ENCODE data around the gene LIN7B.

LIN7B gene

DNA sequence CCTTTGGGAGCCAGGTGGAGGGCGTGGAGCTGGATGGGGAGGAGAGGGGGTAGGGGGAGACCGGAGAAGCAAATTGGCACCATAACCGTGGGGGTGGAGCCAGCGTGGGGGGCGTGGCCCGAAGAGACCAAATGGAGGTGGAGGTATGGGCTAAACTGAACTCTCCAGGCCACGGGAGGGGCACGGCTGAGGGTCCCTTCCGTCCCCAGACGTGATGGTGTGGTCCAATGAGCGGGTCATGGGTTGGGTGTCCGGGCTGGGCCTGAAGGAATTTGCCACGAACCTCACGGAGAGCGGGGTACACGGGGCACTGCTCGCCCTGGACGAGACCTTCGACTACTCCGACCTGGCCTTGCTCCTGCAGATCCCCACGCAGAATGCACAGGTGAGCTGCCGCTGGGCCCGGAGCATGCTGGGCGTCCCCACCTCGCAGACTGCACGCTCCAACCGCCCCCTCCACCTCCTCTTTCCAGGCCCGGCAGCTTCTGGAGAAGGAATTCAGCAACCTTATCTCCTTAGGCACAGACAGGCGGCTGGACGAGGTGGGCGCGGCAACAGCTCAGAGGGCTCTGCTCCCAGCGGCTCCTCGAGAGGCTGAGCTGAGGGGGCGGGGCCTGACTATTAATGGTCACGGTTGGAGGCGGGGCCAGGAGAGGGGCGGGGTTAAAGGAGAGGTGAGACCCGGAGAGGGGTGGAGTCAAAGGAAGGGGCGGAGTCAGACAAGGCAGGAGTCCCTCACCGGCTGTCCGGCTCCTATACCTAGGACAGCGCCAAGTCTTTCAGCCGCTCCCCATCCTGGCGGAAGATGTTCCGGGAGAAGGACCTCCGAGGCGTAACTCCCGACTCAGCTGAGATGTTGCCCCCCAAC, 34.8 kb downstream of the LIN7B start:
- no peak for DNase-seq

DNA sequence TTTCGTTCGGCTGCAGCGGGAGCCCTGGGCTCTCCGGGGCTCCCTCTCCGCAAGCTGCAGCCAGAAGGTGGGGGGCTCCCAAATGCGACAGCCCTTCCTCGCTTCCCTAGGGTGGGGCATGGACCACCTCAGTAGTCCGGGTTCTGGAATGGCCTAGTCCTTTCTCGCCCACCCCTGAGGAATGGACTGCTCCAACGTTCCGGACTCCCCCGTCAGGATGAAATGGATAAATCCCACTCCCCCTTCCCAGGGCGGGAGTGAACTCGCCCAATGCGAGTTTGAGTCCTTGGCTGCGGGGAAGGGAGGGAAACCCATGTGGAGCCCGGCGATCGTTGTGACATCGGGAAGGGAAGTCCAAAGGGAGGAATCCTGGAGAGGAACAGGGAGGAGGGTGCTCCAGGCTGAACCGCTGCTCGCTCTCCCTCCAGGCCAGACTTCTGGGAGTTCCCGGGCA, 35.5 kb downstream of the LIN7B start:
- no peak for DNase-seq

DNA sequence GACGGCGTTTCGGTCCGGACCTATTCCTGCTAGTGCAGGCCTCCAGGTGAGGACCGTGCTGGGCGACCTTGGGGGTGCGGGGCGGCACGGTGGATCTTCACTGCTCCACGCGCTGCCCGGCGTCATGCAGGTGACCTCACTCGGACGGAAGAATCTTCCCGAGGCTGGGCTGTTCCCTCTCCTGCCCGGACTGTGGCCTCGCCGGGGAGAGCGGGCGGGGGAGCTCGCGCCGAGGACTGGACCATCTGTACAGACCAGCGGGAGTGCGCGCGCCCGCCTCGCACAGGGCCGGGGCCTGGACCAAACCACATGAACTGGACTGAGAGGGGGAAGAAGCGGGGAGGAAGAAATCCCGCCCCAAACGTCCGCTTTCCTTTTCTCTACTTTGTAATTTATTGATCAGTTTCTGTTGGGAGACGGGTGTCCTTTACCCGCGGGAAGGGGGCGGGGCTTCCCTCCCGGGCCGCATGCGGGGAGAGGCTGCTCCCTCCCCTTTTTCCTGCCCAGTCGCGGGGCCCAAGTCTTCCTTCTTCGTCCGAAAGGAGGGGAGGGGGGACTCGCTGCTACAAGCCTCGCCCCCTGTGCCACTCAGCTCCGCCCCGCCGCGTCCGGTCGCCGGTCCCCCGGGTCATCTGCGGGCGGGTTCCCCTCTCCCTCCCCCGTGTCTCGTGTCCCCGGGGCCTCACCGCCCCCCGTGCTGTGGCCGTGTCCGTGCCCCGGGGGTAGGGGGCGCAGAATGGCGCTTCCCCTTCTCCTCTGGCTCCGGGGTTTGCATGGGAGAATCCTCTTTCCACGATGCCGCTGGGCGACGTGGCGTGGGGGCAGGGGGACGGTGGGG, 36.2 kb downstream of the LIN7B start:
- DNase-seq, result no peak

DNA sequence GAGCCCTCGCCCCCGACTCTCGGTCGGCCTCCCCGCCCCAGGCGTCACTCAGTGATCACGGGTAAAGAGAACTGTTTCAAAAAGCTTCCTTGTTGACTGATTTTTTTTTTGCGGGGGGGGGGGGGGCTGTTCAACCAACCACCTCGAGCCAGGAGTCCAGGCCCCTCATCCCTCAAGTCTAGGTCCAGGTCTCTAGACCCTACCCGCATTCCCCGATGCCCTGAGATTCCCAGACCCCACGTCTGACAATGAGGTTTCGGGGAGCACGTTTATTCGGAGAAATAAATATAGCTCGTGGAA, 36.7 kb downstream of the LIN7B start:
- DNase-seq, result no peak

DNA sequence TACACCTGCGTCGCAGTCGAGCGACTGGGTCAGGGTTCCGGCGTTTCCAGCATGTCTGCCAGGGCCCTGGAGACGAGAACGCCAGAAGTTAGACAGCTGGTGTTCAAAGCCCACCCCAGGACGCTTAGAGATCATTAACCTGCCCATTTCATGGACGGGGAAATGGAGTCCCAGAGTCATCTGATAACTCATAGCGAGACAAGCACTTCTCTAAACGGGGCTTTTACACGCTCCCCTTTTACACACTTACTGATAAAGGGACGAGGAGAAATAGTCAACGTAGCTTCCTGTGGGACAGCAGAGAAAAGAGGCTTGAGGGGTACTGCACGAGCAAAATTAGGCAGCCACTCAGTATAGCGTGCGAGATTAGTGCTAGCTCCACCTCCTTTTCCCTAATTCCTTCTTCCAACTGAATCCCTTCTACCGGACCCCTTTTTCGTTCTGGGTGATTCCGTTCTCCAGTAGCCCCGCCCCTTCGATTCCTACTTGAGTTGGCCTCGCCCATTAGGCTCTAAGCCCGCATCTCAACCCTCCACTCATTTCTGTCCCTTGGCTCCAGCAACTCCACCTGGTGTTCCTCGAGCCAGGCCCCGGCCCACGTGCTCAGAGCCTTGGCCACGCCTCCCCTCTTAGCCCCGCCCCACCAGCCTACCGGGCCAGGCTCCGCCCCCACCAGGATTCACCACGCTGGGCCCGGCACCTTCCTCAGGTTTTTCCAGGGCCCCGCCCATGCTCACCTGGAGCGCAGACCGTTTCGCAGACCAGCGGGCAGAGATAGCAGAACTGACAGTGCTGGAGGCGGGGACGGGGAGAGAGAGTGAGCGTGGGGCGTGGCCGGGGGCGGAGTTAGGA, 37.3 kb downstream of the LIN7B start:
- no peak for DNase-seq

DNA sequence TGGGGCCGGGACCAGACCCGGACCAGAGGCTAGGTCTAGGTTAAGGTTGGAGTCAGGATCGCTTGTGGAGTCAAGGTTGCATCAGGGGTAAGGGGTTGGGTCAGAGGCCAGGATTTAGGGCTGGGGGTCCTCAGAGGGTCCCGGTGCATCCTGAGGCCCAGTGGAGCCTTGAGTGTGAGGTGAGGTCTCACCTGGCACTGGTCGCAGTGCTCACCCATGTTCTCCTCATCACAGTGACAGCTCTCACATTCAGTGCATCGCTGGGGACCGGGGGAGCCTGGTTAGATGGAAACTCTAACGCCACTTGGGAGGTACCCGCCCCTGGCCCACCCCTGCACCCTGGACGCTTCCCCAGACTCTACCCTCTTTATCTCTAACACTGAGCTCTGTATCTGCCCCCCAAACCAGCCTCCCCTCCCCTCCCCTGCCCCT, 38.0 kb downstream of the LIN7B start:
- DNase-seq, result no peak

DNA sequence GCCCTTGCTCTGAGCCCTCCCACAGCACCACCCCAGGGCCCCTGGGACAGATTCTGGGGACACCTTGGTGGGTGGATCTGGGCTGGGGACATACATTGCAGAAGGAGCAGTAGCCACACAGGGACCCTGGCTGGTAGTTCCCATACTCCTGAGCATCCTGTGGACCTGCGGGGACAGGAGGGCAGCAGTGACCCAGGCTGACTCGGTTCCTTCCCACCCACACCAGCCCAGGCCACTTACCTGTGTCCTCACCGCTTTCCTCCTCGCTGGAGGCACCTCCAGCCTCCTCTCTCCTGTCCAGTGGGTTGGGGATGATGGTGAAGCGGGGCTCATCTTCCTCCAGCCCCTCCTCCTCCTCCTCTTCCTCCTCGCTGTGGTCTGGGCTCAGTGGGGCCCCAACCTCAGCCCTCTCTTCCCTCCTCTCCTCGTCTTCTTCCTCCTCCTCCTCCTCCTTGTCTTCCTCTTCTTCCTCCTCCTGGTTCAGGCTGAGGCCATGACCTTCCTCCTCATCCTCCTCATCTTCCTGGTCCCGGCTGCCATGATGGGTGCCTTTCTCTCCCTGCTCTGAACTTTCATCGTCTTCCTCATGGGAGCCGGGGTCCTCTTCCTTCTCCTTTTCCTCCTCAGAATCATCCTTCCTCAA, 39.1 kb downstream of the LIN7B start:
- DNase-seq, result no peak

DNA sequence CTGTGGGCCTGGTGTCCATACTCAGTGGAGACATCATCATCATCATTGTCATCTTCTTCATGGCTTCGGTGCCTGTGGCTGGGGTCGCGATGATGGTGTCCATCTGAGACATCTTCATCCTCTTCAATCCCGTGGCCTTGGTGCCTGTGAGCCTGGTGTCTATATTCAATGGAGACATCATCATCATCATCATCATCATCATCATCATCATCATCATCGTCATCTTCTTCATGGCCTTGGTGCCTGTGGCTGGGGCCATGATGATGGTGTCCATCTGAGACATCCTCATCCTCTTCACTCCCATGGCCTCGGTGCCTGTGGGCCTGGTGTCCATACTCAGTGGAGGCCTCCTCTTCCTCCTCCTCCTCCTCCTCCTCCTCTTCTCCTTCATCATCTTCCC, 40.1 kb downstream of the LIN7B start:
- DNase-seq, result no peak

DNA sequence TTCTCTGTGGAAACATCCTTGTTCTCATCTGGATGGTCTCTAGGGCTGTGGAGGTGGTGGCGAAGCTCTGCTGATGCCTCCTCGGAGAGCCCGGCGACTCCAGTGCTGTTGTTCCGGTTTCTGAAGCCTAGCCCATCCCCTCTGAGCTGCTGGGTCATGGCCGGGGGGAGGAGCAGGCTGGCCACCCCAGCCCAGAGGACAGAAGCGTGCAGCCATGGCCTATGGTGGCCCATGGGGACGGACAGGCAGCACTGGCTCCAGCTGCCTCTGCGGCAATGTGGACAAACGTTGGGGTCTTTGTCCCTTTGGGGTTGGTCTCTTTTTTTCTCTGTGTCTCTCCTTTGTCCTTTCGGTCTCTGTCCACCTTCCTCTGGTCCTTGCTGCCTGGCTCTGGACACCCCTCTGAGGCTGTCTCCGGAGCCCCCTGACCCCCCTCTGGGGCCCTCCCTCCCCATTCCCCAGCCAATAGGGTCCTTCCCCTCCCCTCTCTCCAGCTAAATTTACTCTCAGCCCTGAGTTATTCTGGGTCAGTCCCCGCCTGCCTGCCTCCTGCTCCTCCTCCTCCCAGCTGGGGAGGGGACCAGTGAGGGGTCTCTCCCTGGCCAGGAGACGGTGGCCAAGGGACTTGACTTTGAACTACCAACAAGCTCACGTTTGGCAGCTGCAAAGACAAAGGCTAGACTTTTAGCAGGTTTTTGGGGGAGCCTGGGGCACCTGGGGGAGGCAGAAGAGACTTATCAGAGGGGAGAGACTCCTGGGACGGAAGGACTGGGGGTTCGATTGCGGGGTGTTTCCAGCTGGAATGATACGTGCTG, 41.0 kb downstream of the LIN7B start, which contains the start of gene HRC:
Gene HRC, minus strand, starts transcription at position 392 of the 815 bp plus-strand sequence. Its CDS starts 159 bp downstream, at position 233.
- DNase-seq, result no peak

DNA sequence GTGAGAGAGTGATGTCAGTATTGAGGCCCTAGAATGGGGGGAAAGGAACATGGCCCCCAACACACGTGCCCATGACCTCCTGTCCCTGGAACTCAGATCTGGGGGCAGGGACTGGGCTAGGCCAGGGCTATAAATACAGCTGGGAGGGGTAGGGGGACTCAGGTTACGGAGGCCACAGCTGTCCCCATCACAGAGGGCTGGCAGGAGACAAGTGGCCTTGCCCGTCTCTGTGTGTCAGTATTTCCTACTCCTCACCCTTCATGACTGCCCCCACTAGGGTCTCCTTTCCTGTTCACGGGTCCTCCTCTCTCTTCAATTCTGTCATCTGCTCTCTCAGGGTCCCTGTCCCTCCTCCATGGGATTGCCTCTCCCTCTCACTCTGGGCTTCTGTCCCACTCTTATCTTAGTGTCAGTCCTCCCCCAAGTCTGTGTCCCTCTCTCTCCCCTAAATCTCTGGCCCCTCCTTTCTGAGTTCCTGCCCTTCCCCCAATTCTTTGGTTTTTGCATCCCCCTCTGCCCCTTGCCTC, 41.7 kb downstream of the LIN7B start:
- no peak for DNase-seq

DNA sequence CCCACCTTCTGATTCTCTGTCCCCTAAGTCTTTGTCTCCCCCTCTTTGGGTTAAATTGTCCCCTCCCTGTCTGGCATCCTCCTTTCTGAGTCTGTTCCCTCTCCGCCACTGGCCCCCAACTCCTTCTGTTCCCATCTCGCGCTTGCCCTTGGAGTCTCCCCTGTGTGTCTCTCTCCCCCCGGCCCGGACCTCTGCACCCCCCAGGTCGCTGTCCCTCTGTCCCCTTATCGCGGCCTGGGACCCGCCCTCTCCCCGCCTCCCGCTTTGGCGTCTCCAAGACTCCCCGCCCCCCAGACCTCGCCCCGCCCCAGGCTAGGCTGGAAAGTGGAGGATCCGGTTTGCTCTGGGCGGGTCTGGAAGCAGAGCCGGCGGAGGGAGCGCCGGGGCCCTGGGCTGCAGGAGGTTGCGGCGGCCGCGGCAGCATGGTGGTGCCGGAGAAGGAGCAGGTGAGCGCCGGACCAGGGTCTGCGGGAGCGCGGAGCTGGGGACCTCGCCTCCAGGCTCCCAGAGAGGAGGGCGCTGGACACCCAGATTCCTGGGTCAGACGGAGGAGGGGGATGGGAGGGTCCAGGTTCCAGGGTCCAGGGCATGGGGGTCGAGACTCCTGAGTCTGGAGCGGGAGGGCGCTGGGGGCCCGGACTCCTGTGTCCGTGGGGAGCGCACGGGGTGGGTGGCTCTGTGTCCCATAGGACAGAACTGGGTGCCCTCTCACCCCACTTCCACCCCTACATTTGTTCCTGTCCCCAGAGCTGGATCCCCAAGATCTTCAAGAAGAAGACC, 43.5 kb downstream of the LIN7B start, which contains the start of gene TRPM4:
Gene TRPM4, plus strand, starts transcription at position 348 of the 780 bp plus-strand sequence. Its CDS starts 75 bp downstream, at position 423.
- no peak for DNase-seq

DNA sequence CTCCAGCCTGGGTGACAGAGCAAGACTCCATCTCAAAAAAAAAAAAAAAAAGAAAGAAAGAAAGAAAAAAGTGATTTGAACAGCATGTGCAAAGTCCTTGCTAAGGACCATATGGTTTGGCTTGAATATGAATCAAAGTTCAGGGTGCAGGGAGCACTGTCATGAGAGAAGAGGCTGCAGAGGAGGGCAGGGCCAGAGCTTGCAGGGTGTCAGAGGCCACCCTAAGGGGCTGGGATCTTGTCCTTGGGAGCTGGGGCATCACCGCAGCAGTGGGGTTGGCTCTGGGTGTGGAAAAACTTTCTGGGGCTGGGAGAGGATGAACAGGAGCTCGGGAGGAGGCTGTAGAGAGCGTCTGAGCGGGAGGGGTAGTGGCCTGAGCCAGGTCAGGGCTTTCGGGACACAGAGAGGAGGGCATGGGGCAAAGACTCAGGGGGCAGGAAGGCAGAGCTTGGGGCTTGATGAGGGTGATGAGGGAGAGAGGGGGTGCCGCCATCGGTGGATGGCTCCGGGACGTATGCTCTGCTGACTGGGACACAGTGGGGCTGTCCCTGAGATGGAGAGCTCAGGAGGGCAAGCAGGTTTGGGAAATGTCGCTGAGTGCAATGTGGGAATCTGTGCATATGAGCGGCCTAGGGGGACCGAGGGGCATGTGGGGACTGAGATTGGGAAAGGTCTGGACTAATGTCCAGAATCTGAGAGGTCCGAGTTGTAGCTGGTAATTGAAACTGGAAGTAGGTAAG, 46.5 kb downstream of the LIN7B start:
- no peak for DNase-seq

DNA sequence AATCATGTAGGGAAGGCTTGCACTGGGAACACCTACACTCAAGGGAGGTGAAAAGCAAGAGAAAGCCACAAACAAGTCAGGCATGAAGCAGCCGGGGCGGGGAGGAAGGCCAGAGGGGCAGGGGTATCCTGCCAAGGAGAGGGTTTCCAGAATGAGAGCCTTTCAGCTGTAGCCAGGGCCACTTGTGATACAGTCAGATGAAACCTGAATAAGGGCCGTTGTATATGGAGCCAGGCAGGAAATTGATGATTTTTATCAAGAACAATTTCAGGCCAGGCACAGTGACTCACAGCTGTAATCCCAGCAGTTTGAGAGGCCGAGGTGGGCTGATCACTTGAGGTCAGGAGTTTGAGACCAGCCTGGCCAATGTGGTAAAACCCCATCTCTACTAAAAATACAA, 47.8 kb downstream of the LIN7B start:
- DNase-seq, result no peak

DNA sequence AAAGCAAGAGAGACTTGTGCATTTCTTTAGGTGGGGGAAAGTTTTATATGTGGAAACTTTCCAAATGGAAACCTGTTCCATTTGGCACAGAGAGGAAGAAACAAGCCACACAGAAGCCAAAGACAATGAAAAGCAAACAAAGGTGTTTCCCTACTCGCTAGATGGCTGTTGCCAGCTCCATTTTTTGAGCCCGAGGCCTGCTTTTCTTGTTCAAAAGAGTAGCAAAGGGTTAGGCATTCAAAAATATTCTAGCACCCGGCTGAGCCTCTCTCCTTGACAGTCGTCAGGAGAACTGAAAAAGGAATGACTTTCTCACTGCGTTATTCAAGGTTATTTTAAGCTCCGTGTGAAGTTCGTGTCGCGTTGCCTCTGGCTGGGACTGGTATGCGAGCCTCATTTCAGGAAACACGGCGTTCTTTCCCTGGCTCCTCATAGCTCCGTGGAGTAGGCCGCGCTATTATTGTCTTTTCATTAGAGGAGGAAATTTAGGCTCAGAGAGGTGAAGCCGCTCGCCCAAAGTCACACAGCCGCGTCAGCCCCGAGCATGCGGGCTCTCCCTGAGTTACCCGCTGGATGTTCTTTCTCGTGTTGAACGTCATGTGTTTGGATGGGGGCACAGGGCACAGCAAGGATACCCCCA, 51.1 kb downstream of the LIN7B start:
- DNase-seq, result no peak

DNA sequence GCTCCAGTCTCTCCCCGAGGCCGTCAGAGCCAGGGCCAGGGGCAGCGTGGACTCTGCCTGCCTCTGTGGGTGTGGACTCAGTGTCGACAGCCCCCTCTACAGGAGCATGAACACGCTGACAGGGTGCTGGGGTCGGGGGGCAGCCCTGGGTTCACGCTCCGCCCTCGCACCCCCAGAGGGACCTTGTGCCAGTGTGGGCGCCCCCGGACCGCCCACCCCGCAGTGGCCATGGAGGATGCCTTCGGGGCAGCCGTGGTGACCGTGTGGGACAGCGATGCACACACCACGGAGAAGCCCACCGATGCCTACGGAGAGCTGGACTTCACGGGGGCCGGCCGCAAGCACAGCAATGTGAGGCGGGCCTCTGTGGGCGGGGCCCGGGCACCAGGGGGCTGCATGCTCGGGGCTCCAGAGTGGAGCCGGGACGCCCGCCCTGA, 51.7 kb downstream of the LIN7B start:
- DNase-seq, result no peak

DNA sequence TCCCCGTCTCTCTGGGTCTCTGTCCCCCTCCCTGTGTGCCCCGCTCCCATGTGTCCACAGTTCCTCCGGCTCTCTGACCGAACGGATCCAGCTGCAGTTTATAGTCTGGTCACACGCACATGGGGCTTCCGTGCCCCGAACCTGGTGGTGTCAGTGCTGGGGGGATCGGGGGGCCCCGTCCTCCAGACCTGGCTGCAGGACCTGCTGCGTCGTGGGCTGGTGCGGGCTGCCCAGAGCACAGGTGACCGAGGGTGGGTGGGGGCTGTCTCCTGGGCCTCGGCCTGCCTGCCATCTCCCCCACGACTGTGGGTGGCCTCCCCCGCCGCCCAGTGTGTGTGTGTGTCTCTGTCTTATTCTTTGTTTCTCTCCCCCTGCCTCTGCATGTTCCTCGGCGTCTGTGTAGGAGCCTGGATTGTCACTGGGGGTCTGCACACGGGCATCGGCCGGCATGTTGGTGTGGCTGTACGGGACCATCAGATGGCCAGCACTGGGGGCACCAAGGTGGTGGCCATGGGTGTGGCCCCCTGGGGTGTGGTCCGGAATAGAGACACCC, 53.8 kb downstream of the LIN7B start:
- no peak for DNase-seq
